Hepatocyte (in vitro differentiated cells): Measurements from ENCODE around the gene ELK1.

Experiments
- CTCF ChIP-seq: fragments of 200-600 bp; sonication (generic); IDR thresholded peaks from 2 replicates; pipeline ENCODE4 v1.5.1; 2016; ENCODE audit warnings: antibody characterized with exemption, mild to moderate bottlenecking; ENCODE audit not compliant: poor library complexity
- EZH2 ChIP-seq: fragments of 200-600 bp; sonication (generic); IDR thresholded peaks from 2 replicates; pipeline ENCODE4 v1.6.1; 2016; ENCODE audit warnings: antibody characterized with exemption, mild to moderate bottlenecking, borderline replicate concordance

- no peak for TF ChIP-seq CTCF
- no peak for TF ChIP-seq EZH2
These were observed 11.8 kb upstream of the ELK1 start for GRCh38 chrX:47662144-47662657.
